Muscle of leg (tissue), 11 donors: ENCODE measurements around the gene FCHO2. TPM values are rescaled to one million over a fixed set of nuclear protein-coding genes. Genes with fewer than 3 reads are reported as not detected.

Experiments used
- DNase-seq: peaks from one replicate; pipeline ENCODE4 v3.0.0; 2013
- H3K27ac ChIP-seq: one replicate; pipeline ENCODE4 v1.5.1; 2013; ENCODE audit warnings: mild to moderate bottlenecking, low read length, control low read depth
- H3K27me3 ChIP-seq: one replicate; pipeline ENCODE4 v1.6.1; 2013; ENCODE audit warnings: low read length; ENCODE audit not compliant: control insufficient read depth, insufficient read depth
- H3K36me3 ChIP-seq: one replicate; pipeline ENCODE4 v1.6.1; 2013; ENCODE audit warnings: low read length; ENCODE audit not compliant: control insufficient read depth, insufficient read depth
- H3K4me1 ChIP-seq: one replicate; pipeline ENCODE4 v1.6.1; 2013; ENCODE audit warnings: low read length; ENCODE audit not compliant: control insufficient read depth, insufficient read depth
- H3K4me3 ChIP-seq: one replicate; pipeline ENCODE4 v1.5.1; 2013; ENCODE audit warnings: low read length, control low read depth
- H3K9me3 ChIP-seq: replicated peaks from 2 replicates; pipeline ENCODE4 v1.6.1; 2013; ENCODE audit warnings: low read depth, low read length; ENCODE audit not compliant: control insufficient read depth
- WGBS: methylation state at CpG from one replicate; pipeline ENCODE4 v1.1.5; 2013; ENCODE audit warnings: missing lambda C conversion rate; ENCODE audit not compliant: insufficient coverage; 5-methylcytosine and 5-hydroxymethylcytosine counted together
- polyA plus RNA-seq, 8 donors: library from polyadenylated mRNA; unstranded; fragments of 120-200 nt; gene quantifications; one replicate each; pipeline versions ENCODE4 v1.2.1 to v1.2.3, GENCODE V29; 2013; ENCODE audit warnings: inconsistent platforms in 1 of 8, low replicate concordance in 1 of 8; ENCODE audit not compliant: insufficient read length in 8 of 8, insufficient read depth in 1 of 8
- total RNA-seq: library from RNA; stranded (reverse); fragments of 120-200 nt; gene quantifications from one replicate; pipeline ENCODE4 v1.2.4, GENCODE V29; 2013

FCHO2 gene
- total and polyA plus RNA-seq, 9 donors, result 13.1 to 20.1 (median 17.3) TPM

DNA sequence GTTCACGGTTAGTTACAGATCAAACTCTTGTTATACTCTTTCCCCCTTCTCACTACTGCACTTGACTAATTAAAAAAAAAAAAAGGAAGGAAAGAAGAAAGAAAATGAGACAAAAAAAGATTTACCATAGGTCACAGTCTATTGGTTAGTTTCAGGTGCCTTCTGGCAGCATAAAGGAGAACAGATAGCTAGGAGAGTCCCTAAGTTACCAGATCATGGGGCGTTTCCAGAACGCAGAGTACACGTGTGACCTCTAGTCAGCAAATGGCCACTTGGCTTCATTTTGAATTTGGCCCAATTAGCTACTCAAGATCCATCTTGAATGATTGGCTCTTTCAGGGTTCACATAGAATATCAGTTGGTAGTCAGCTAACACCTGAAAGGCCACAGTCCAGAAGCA, 144.3 kb downstream of the FCHO2 start:
- H3K27ac ChIP-seq, result no peak overlapping the region
- H3K4me3 ChIP-seq, result no peak overlapping the region
- no peaks in the 10 kb centered on the region for H3K36me3 ChIP-seq
- peaks cover 9% of the 10 kb centered on the region for H3K9me3 ChIP-seq
- 84% methylated on average over 3 of the region's 4 CpGs for WGBS
- no peak for DNase-seq
- peaks cover 2% of the 10 kb centered on the region for H3K27me3 ChIP-seq
- no peaks in the 10 kb centered on the region for H3K4me1 ChIP-seq

DNA sequence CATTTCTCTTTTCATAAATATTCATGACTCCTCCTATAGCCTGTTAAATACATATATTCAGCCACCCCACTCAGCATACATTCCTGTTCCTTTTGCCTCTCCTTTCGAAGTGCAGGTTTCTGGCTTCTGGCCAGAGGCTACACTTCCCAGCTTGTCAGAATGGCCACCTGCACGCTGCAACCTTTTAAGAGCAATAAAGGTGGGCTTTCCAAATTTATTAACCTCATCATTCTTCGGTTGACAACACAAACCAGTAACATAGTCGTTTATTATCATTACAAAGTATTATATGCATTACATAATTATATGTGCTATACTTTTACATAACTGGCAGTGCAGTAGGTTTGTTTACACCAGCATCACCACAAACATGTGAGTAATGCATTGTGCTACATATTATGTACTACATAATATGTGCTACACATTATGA, 148.0 kb downstream of the FCHO2 start:
- no peak for DNase-seq
- Histone ChIP-seq H3K36me3 (no peaks in the 10 kb centered on the region), H3K4me1 (no peaks in the 10 kb centered on the region), H3K4me3 (no peak overlapping the region), H3K27me3 (peaks cover 2% of the 10 kb centered on the region), H3K9me3 (peaks cover 4% of the 10 kb centered on the region), H3K27ac (no peak overlapping the region)
- 4% methylated on average over 2 of the region's 4 CpGs for WGBS

DNA sequence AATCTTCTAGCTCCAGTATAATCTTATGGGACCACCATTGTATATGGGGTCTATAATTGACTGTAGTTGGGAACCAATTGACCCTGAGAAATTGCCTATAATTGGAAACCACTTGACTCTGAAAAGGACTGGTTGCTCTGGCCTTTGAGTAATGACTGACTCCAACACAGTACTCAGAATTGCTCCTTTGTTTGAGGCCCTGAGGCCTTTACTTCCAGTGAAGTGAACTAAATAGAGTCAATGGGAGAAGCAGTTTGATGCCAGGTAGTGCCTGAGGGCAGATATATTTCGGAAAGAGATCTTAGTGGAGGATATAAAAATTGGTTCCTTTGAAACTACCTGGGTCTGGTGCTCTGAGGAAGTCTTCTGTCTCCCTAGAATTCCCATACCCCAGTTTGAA, 148.5 kb downstream of the FCHO2 start:
- no peak overlapping the region for H3K27ac ChIP-seq
- no CpG with 5 or more reads among the region's 1 CpG for WGBS
- H3K36me3 ChIP-seq, result no peaks in the 10 kb centered on the region
- no peak overlapping the region for H3K4me3 ChIP-seq
- H3K27me3 ChIP-seq, result peaks cover 2% of the 10 kb centered on the region
- H3K9me3 ChIP-seq, result peaks cover 4% of the 10 kb centered on the region
- no peak for DNase-seq
- H3K4me1 ChIP-seq, result no peaks in the 10 kb centered on the region

DNA sequence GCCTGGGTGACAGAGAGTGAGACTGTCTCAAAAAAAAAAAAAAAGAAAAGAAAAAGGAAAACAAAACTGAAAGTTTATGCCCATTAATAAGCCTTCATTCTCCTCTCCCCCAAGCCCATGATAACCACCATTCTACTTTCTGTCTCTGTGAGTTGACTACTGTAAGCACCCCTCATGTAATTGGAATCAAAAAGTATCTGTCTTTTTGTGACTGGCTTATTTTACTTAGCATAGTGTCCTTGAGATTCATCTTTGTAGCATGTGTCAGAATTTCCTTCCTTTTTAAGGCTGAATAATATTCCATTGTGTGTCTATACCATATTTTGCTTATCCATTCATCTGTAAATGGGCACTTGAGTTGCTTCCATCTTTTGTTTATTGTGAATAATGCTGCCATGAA, 150.5 kb downstream of the FCHO2 start:
- H3K36me3 ChIP-seq, result no peaks in the 10 kb centered on the region
- no peak overlapping the region for H3K4me3 ChIP-seq
- no peaks in the 10 kb centered on the region for H3K4me1 ChIP-seq
- DNase-seq, result no peak
- H3K9me3 ChIP-seq, result peaks cover 4% of the 10 kb centered on the region
- peaks cover 2% of the 10 kb centered on the region for H3K27me3 ChIP-seq
- no peak overlapping the region for H3K27ac ChIP-seq

DNA sequence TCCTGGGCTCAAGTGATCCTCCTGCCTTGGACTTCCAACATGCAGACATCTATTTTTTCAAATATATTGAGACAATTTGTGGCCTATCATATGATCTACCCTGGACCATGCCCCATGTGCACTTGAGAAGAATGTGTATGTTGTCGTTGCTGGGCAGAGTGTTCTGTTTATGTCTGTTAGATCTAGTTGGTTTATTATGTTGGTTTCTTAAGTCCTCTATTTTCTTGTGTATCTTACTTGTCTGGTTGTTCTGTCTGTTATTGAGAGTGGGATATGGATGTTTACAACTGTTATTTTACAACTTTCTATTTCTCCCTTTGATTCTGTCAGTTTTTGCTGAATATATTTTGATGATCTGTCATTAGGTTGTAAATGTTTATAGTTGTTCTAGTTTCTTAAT, 154.3 kb downstream of the FCHO2 start:
- WGBS, result no CpG with 5 or more reads among the region's 1 CpG
- no peak overlapping the region for H3K4me3 ChIP-seq

DNA sequence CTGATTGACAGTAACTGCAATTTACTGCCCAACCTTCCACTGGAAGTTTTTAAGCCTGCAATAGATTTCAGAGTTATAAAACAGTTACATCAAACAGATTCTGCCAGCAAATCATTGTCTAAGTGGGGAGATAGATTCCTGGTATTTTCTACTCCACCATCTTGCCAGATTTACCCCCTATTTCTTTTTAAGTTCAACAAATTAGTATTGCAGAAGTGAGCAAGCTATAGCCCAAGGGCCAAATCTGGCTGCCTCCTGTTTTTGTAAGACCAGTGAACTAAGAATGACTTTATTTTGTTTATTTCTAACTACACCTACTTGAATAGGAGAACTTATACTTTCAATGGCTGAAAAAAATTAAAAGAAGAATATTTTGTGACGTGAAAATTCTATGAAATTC, 155.7 kb downstream of the FCHO2 start:
- DNase-seq, result no peak
- H3K27me3 ChIP-seq, result peaks cover 18% of the 10 kb centered on the region
- H3K36me3 ChIP-seq, result no peaks in the 10 kb centered on the region
- no peak overlapping the region for H3K27ac ChIP-seq
- H3K4me3 ChIP-seq, result no peak overlapping the region
- WGBS, result no CpG with 5 or more reads among the region's 1 CpG
- no peaks in the 10 kb centered on the region for H3K4me1 ChIP-seq
- H3K9me3 ChIP-seq, result peaks cover 4% of the 10 kb centered on the region

More for the DNA sequence above, 154.3 kb downstream of the FCHO2 start:
- H3K9me3 ChIP-seq, result peaks cover 4% of the 10 kb centered on the region
- DNase-seq, result no peak
- H3K36me3 ChIP-seq, result no peaks in the 10 kb centered on the region
- no peak overlapping the region for H3K27ac ChIP-seq
- peaks cover 13% of the 10 kb centered on the region for H3K27me3 ChIP-seq
- no peaks in the 10 kb centered on the region for H3K4me1 ChIP-seq

DNA sequence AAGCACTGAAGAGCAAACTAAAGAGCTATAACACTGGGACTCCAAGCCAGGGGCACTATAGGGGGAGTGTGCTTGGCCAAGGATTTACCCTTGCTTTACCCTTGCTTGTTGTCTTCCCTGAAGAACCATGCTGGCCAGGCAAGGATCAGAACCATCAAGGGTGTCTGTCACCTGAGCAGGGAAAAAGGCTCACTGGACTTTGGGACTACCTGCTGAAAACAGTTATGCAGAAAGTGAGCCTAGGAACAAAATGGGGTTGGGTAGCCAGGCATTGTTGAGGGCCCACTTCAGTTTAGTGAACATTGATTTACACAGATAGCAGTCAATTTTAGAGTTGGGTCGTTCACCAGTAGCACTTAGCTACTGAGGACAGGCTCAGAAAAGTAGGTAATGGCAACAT, 156.5 kb downstream of the FCHO2 start:
- no CpG with 5 or more reads among the region's 1 CpG for WGBS
- no peak overlapping the region for H3K4me3 ChIP-seq

DNA sequence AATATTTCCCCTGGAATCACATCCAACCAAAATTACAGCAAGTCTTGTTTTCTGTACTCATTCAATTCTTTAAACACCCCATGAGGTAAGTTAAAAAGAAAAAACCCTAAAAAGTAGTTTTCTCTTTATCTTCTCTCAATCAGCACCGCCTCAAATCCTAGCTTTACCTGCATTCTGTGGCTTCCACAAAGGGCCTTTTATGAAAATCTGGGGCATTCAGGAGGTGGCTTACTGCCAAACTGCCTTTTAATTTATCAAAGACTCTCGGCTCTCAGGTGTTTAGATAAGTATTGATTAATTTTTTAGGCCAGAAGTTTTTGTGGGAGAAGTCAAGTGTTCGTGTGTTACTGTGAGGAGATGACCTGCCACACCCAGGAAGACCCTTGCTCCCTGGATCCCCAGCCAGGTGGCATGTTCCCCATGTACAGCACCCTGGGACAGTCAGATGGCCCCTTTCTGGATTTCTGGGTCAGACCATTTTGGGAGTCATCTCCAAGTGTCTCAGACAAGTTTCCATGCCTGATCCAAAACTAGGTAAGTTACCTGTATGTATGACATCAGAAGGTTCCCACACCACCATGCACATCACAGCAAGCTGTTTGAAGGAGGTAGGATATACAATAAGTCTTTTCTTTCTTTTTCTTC, 158.3 kb downstream of the FCHO2 start:
- Histone ChIP-seq H3K4me1 (peaks cover 7% of the 10 kb centered on the region), H3K27me3 (peaks cover 28% of the 10 kb centered on the region), H3K36me3 (no peaks in the 10 kb centered on the region), H3K27ac (no peak overlapping the region), H3K4me3 (no peak overlapping the region), H3K9me3 (peaks cover 2% of the 10 kb centered on the region)
- WGBS, result 100% methylated on average over 1 of the region's 3 CpGs
- DNase-seq, result no peak

More for the DNA sequence above, 156.5 kb downstream of the FCHO2 start:
- H3K9me3 ChIP-seq, result peaks cover 6% of the 10 kb centered on the region
- DNase-seq, result no peak
- H3K4me1 ChIP-seq, result no peaks in the 10 kb centered on the region
- H3K27me3 ChIP-seq, result peaks cover 23% of the 10 kb centered on the region
- H3K27ac ChIP-seq, result no peak overlapping the region
- H3K36me3 ChIP-seq, result no peaks in the 10 kb centered on the region

DNA sequence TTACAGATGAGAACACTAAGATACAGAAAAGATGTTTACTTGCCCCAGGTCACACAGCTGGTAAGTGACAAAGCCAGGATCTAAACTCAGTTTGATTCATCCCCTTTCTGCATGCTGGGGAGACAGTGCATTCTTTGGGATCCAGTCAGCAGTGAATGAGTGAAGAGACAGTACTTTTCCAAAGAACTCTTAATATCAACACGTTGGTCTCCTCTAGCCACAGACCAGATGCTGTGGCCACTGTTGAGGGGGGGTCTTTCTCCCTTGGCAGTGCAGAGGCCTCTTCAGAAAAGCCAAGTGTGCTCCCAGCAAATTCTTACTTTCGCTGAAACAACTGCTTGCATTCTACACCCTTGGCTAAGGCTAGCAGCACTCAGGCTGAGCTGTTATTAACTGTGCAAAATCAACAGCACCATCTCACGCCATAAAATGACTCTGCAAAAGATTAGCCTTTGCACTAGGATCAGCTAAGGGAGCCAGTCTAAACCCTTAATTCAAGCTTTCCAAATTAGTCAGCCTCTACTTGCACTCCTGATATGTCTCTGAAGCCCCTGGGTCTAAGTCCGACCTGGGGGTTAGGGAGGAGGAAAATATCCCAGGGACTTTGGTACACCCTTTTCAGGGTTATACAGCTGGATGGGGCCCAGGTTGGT, 159.7 kb downstream of the FCHO2 start:
- Histone ChIP-seq H3K9me3 (peaks cover 2% of the 10 kb centered on the region), H3K4me1 (peaks cover 15% of the 10 kb centered on the region), H3K4me3 (no peak overlapping the region), H3K27me3 (peaks cover 35% of the 10 kb centered on the region), H3K27ac (no peak overlapping the region), H3K36me3 (no peaks in the 10 kb centered on the region)
- 30% methylated on average over 2 of the region's 4 CpGs for WGBS
- no peak for DNase-seq

DNA sequence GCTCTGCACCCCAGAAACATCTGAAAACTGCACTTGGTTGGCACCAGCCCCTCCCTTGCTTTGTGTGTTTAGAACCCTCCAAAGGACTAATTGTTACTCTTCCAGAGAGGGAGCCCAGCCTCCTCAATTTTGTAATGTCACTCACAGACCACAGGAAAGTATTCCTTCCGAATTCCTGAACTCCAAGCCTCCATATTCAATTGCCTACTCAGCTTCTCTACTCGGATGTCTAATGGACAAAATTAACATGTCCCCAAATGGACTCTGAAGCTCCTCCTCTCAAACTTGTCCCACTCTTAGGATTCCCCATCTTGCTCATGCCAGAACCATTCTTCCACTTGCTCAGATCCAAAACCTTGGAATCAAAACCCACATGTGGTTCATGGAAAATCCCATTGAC, 160.7 kb downstream of the FCHO2 start:
- Histone ChIP-seq H3K27ac (no peak overlapping the region), H3K27me3 (peaks cover 41% of the 10 kb centered on the region), H3K4me1 (peaks cover 20% of the 10 kb centered on the region), H3K4me3 (no peak overlapping the region), H3K9me3 (peaks cover 2% of the 10 kb centered on the region), H3K36me3 (no peaks in the 10 kb centered on the region)
- 51% methylated on average over 2 of the region's 2 CpGs for WGBS
- DNase-seq, result no peak
